HEK293T (cell line): ENCODE measurements around the gene OSTM1.

Experiments
- ARNT ChIP-seq: fragments of 450-650 bp; IDR thresholded peaks from 2 replicates; pipeline ENCODE4 v1.6.1; 2017; ENCODE audit warnings: mild to moderate bottlenecking
- BHLHE40 ChIP-seq: fragments of 450-650 bp; IDR thresholded peaks from 2 replicates; pipeline ENCODE4 v1.6.1; 2016; ENCODE audit warnings: mild to moderate bottlenecking, moderate library complexity, borderline replicate concordance
- FOXA1 ChIP-seq: fragments of 450-650 bp; IDR thresholded peaks from 2 replicates; pipeline ENCODE4 v1.6.1; 2016; ENCODE audit warnings: mild to moderate bottlenecking
- FOXK2 ChIP-seq: fragments of 450-650 bp; IDR thresholded peaks from 2 replicates; pipeline ENCODE4 v1.6.1; 2016; ENCODE audit warnings: mild to moderate bottlenecking
- FOXM1 ChIP-seq: fragments of 450-650 bp; IDR thresholded peaks from 2 replicates; pipeline ENCODE4 v1.6.1; 2017; ENCODE audit warnings: mild to moderate bottlenecking, borderline replicate concordance
- L3MBTL2 ChIP-seq: fragments of 450-650 bp; conservative IDR thresholded peaks from 2 replicates; pipeline ENCODE4 v1.6.1; 2016; ENCODE audit warnings: mild to moderate bottlenecking
- SP1 ChIP-seq: fragments of 450-650 bp; IDR thresholded peaks from 2 replicates; pipeline ENCODE4 v1.6.1; 2017
- SUZ12 ChIP-seq: fragments of 450-650 bp; IDR thresholded peaks from 2 replicates; pipeline ENCODE4 v1.6.1; 2016; ENCODE audit warnings: mild to moderate bottlenecking

- TF ChIP-seq L3MBTL2 (no peak), SP1 (no peak), ARNT (no peak), BHLHE40 (no peak), FOXK2 (no peak), FOXM1 (no peak), FOXA1 (no peak), SUZ12 (no peak)
Observed at GRCh38 chr6:108005961-108006360, 68.6 kb downstream of the OSTM1 start.
